Keratinocyte (primary cell): ENCODE results near the gene TADA3.

ENCODE experiments used
- CTCF ChIP-seq, 3 experiments: IDR thresholded peaks in 1 of 3; conservative IDR thresholded peaks in 1 of 3; optimal IDR thresholded peaks in 1 of 3; 2 replicates in 2 of 3; 3 replicates in 1 of 3; pipeline versions ENCODE3 to v1.5.1; 2011; ENCODE audit warnings: low read length in 3 of 3, mild to moderate bottlenecking in 3 of 3, moderate library complexity in 2 of 3, control low read depth in 1 of 3, inconsistent platforms in 1 of 3; ENCODE audit not compliant: insufficient read depth in 2 of 3; ENCODE audit errors: extremely low read depth in 1 of 3
- EZH2 ChIP-seq: IDR thresholded peaks from one replicate; pipeline ENCODE4 v1.6.1; 2012; ENCODE audit warnings: inconsistent platforms, mild to moderate bottlenecking, low read length, moderate library complexity

DNA sequence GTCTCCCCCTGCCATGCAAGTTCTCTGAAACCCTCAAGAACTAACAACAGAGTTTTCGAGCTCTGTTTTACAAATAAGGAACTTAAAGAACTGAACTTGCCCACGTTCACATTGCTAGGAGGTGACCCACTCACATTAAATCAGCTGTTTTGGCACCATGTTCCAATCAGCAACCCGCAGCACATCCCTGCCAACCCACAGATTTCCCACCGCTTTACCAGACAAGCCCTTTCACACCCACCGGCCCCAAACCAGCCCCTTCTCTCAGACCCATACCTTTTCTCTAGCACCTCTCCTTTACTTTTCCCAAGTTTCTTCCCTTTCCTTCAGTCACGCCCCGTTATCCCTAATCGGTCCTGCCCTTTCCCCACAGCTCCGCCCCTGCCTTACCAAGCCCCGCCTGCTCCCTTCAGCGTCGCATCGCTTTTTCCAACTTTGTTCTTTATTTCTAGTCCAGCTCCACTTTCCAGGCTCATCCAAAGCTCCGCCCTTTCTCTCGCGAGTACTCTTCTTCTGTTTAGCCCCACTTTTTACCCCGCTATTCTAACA, 61.5 kb downstream of the TADA3 start:
- TF ChIP-seq CTCF (optimal IDR thresholded peaks at IDR 0.05 in 1 of 3, IDR thresholded peaks at IDR 0.05 in 1 of 3, conservative IDR thresholded peaks at IDR 0.05 in 1 of 3; ENCODE audit: extremely low read depth in 1 of 3, insufficient read depth in 2 of 3, low read length in 3 of 3) (no peak), EZH2 (no peak)
